Mesenteric fat pad (tissue), 1 donor: ENCODE data around the gene FBLIM1. TPM values are rescaled to one million over a fixed set of nuclear protein-coding genes. Genes with fewer than 3 reads are reported as not detected.
"Not testable (repeated sequence)": the region's sequence is repeated elsewhere in the genome, so short reads cannot be mapped to it uniquely, and the experiment has no call there.

Source experiments
- DNase-seq: peaks from one replicate; pipeline ENCODE4 v3.0.0-alpha.2; 2020; ENCODE audit warnings: low spot score
- total RNA-seq: library from RNA; stranded (reverse); fragmentation: NEBNext Ultra II Directional; extraction: Animal tissue kit (Norgen Biotek cat#: 25700); gene quantifications from one replicate; pipeline ENCODE4 v1.2.1, GENCODE V29; 2021
- donor health status: DM: yes; HTN: yes; CAD: no.

Gene FBLIM1
- total RNA-seq, 1 donor from 2014 or later, result 34.5 TPM

GRCh38 chr1:15807549-15807948, 49.0 kb downstream of the FBLIM1 start, which contains the start of gene UQCRHL:
TSS of gene UQCRHL (minus strand) at chr1:15807649. CDS start at chr1:15807649, 0 bp downstream.
- not testable (repeated sequence) for DNase-seq

GRCh38 chr1:15808955-15809354, 50.4 kb downstream of the FBLIM1 start:
- DNase-seq, result no peak

DNA sequence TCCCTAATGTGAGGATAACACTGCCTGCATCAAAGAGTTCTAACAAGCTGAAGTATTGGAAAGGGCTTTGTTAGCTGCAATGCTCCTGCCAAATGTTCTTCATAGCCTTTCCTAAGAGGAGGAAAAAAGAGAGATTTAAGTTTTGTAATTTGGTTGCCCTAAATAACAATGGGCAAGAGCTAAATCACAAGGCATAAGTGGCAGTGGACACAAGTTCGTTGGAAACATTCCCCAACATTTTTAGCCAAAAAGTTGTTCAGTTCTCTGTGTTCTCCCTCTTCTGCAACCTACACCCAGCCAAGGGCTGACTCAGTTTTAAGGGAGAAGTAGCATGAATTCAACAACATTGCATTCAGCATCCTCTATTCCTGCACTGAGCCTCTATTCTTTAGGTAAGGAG, 51.5 kb downstream of the FBLIM1 start:
- no peak for DNase-seq

DNA sequence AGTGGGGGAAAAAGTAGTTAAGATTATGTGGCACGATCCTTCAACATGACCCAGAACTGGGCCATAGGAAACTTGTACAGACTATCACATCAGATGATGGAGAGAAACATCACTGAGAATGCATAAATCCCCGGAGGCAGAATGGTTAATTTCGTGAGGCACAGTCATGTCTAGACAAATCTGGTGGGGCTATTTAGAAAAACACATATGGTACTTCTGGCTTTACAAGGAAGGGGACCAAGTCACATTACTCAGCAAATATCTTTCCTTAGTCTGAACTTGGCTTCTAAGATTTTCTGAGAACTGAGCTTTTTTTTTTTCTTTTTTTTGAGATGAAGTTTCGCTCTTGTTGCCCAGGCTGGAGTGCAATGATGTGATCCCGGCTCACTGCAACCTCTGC, 58.1 kb downstream of the FBLIM1 start:
- DNase-seq, result no peak

DNA sequence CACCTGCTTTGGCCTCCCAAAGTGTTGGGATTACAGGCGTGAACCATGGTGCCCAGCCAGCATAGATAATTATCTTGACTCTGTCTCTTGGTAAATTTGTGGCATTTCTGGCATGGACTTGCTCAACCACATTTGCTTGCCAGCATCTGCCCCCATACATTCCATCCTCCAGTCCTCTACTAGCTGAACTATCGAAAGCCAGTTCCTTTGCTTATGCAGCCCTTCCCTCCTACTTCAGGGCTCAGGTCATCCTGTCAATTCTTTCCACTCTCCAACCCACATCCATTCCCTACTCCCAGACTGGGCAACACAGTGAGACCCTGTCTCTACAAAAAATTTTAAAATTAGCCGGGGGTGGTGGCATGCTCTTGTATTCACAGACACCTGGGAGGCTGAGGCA, 61.9 kb downstream of the FBLIM1 start:
- DNase-seq, result peak; percentile 24

GRCh38 chr1:15825800-15826199, 67.2 kb downstream of the FBLIM1 start:
- no peak for DNase-seq

DNA sequence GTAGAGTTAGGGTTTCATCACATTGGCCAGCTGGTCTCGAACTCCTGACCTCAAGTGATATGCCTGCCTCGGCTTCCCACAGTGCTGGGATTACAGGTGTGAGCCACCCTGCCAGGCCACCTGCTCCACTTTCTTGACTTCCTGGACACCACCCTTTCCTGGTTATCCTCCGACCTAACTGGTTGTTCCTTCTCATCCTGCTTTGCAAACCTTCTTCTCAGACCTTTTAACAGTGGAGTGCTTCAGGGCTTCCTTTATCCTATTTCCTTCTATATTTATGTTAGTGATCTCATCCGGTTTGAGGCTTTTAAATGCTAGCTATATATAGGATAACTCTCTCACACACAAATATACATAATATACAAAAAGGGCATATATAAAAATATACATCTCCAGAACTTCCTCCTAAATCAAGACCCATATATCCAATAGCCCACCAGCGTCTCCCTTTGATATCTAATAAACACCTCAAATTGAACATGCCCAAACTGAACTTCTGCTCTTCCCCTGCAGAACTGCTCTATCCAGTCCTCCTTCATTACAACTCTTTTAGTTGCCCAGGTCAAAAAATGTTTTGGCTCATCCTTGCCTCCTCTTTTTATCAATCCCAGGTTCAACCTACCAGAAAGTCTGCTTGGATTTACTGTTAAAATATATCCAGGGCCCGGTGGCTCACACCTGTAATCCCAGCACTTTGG, 68.4 kb downstream of the FBLIM1 start:
- DNase-seq, result no peak

GRCh38 chr1:15827567-15827966, 69.0 kb downstream of the FBLIM1 start:
- not testable (repeated sequence) for DNase-seq

GRCh38 chr1:15828931-15829330, 70.3 kb downstream of the FBLIM1 start:
- peak; percentile 39 for DNase-seq

DNA sequence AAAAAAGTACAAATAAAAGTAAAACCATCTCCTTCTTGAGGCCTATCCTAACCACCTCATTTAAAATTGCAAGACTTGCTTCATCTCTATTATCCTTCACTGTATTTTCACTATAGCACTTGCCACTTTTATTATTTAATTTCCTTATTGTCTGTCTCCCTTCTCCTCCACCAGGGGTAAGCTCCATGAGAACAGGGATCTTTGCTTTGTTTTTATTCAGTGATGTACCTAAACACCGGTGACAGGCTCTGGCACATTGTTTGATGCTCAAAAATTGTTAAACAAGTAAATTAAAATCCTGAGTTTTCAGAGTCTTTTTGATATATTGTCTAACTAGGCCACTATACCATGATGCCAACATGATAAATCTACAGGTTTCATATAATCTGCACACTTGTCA, 71.7 kb downstream of the FBLIM1 start:
- no peak for DNase-seq

GRCh38 chr1:15833069-15833679, 74.6 kb downstream of the FBLIM1 start:
- DNase-seq, result peak; percentile 71

DNA sequence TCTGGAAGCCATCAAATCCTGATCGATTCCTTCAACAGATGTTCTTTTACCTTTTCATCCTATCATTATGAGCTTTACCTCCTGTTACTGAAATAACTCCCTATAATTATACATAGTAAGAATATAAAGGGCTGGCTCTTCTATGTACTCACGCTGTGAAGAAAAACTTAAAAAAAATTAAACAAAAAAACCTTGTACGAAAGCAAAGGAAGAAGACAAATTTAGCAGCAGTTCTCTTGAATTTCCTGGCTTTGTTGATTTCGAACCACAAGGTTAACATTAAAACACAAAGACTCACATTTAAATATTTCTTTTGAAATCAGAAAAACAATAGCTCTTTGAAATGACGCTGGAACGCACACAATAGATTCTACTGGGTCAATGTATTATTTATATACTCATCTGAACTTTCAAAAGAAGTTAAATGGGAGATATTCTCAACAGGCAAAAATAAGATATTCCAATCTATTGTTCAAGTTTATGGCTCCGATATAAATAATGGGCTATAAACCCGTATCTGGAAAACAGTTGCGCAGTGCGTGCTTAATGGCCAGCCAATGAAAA, 75.3 kb downstream of the FBLIM1 start:
- no peak for DNase-seq

- peak; percentile 95 for DNase-seq
These were observed 76.0 kb downstream of the FBLIM1 start for GRCh38 chr1:15834406-15835204.

DNA sequence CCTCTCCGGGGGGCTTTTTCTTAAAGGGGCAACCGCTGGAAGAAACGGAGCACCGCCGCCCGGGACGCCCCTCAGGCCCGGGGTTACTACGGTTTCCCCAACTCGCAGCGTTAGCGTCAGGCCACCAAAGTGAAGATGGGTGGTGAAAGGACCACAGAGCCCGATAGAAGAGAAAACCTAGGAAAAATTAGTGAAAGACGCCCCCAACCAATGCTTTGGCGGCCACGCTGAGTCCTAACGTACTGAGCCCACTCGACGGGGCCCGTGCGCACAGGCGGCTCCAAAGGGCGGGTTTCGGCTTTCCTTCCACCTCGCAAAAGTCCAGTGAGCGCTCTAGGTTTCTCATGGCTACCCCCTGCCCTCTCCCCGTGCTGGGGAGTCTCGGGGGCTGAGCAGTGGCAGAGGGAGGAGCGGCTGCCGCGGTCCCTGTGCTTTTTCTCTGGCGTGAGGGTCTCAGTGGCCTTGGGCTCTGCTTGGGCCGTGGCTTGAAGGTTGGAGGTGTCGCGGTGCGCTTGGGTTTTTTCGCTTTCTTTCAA, 76.7 kb downstream of the FBLIM1 start:
- peak; percentile 87 for DNase-seq

DNA sequence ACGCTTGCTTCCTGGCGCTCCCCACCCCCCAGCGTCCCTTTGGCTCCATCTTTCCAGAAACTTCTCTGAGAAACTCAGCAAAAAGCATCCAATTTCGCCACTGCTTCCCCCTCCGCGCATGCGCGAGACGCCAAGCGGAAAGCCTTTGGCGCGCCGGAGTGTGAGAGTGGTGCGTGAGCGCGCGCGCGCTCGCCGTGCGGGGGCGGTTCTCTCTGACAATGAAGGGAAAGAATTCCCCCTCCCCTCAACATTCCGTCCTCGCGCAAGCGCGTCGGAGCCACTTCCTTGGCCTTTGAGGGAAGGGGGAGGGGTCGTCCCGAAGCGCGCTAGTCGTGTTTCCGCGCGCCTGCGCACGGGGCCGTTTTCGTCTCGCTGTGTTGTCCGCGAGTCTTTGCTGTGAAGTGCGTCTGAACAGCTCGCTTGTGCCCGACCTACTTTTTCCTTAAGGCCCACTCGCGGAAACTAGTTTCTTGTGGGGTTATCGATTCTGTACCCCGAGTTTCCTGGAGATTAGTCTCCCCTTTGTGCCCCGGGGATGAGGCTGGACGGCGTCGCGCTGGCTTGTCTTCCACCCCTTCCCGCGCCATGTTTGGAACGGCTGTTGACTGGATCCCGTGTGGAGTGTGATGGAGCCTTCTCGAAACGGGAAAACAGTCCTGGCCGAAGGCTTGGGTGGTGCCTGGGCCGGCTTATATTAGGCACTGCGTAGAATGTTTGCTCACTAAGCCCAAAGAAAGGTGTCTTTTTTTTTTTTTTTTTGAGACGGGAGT, 77.3 kb downstream of the FBLIM1 start:
- DNase-seq, result peak; percentile 100

Other genes starting within 250 kb of the FBLIM1 start
- gene CASP9, start 234.6 kb upstream of the FBLIM1 start, total RNA-seq, result 8.6 TPM
- 19.8 TPM for gene DNAJC16, start 231.9 kb upstream of the FBLIM1 start, total RNA-seq
- gene AGMAT, start 173.7 kb upstream of the FBLIM1 start, total RNA-seq, result 0.58 TPM
- gene DDI2, start 141.3 kb upstream of the FBLIM1 start, total RNA-seq, result 75.4 TPM
- gene PLEKHM2, start 74.5 kb upstream of the FBLIM1 start, total RNA-seq, result 94.6 TPM
- 2.2 TPM for gene SLC25A34, start 22.5 kb upstream of the FBLIM1 start, total RNA-seq
- gene TMEM82, start 16.3 kb upstream of the FBLIM1 start, total RNA-seq, result not detected
- 1.3 TPM for gene UQCRHL, start 48.9 kb downstream of the FBLIM1 start, total RNA-seq
- gene SPEN, start 88.9 kb downstream of the FBLIM1 start, total RNA-seq, result 92.0 TPM
- gene ZBTB17, start 217.3 kb downstream of the FBLIM1 start, total RNA-seq, result 29.9 TPM
- gene SRARP, start 245.4 kb downstream of the FBLIM1 start, total RNA-seq, result not detected